WTC11 (cell line): Measurements from ENCODE around the gene RNF2. TPM values are rescaled to one million over a fixed set of nuclear protein-coding genes. Genes with fewer than 3 reads are reported as not detected.

Experiments
- ATAC-seq: fragments of 200-7000 bp; cut with Tn5 transposase; 2 replicates; pipeline ENCODE4 v1.10.0; 2021; ENCODE audit warnings: mild to moderate bottlenecking, moderate library complexity
- CTCF ChIA-PET: fragments of 300-600 bp; sonication (Branson Sonifier 250); formaldehyde crosslinking; loops from one replicate; lab custom pipeline; 2021; ENCODE audit warnings: antibody characterized with exemption; lab: Charles Lee
- POLR2A ChIA-PET: fragments of 350-600 bp; sonication (Branson Sonifier 250); formaldehyde crosslinking; loops from one replicate; lab custom pipeline; 2021; ENCODE audit warnings: antibody characterized with exemption; lab: Charles Lee
- DNase-seq: peaks from one replicate; pipeline ENCODE4 v3.0.0; 2021; ENCODE audit warnings: low spot score
- H3K27ac Mint-ChIP-seq: 2 replicates; pipeline ENCODE4 v1.8.0; 2021; ENCODE audit warnings: mixed read lengths
- H3K27me3 Mint-ChIP-seq: 2 replicates; pipeline ENCODE4 v1.8.0; 2021; ENCODE audit warnings: low read depth, mild to moderate bottlenecking, moderate library complexity, mixed read lengths
- H3K36me3 Mint-ChIP-seq: 2 replicates; pipeline ENCODE4 v1.8.0; 2021; ENCODE audit warnings: mixed read lengths
- H3K4me1 Mint-ChIP-seq: 2 replicates; pipeline ENCODE4 v1.8.0; 2022; ENCODE audit warnings: mixed read lengths
- H3K4me3 Mint-ChIP-seq: 2 replicates; pipeline ENCODE4 v1.8.0; 2021; ENCODE audit warnings: mild to moderate bottlenecking, moderate library complexity, mixed read lengths
- H3K9me3 Mint-ChIP-seq: 2 replicates; pipeline ENCODE4 v1.8.0; 2021; ENCODE audit warnings: mixed read lengths
- CREM ChIP-seq: sonication (generic); formaldehyde crosslinking; IDR thresholded peaks from 2 replicates; pipeline ENCODE4 v1.8.1; 2022; ENCODE audit warnings: mild to moderate bottlenecking, missing genetic modification reagents, moderate library complexity
- FOXK1 ChIP-seq: sonication (generic); formaldehyde crosslinking; IDR thresholded peaks from 2 replicates; pipeline ENCODE4 v1.8.0; 2022; ENCODE audit warnings: mild to moderate bottlenecking, moderate library complexity, missing genetic modification reagents
- GTF2I ChIP-seq: fragments of 250-450 bp; sonication (Bioruptor Pico); conservative IDR thresholded peaks from 2 replicates; pipeline ENCODE4 v1.4.0; 2021; ENCODE audit warnings: mild to moderate bottlenecking
- HMGA2 ChIP-seq: fragments of 250-450 bp; sonication (Bioruptor Pico); IDR thresholded peaks from 2 replicates; pipeline ENCODE4 v1.4.0; 2021; ENCODE audit warnings: mild to moderate bottlenecking, moderate library complexity
- NFATC4 ChIP-seq: fragments of 250-450 bp; sonication (Bioruptor Pico); IDR thresholded peaks from 2 replicates; pipeline ENCODE4 v1.9.0; 2021; ENCODE audit warnings: mild to moderate bottlenecking
- NR1H2 ChIP-seq: sonication (generic); formaldehyde crosslinking; IDR thresholded peaks from 2 replicates; pipeline ENCODE4 v1.9.0; 2021; ENCODE audit warnings: mild to moderate bottlenecking, moderate library complexity, missing genetic modification reagents
- RELA ChIP-seq: sonication (generic); formaldehyde crosslinking; IDR thresholded peaks from 2 replicates; pipeline ENCODE4 v1.8.1; 2022; ENCODE audit warnings: missing genetic modification reagents, mild to moderate bottlenecking, borderline replicate concordance
- SMAD3 ChIP-seq: sonication (generic); formaldehyde crosslinking; IDR thresholded peaks from 2 replicates; pipeline ENCODE4 v1.8.0; 2022; ENCODE audit warnings: missing genetic modification reagents, mild to moderate bottlenecking, borderline replicate concordance
- SMAD4 ChIP-seq: sonication (generic); formaldehyde crosslinking; IDR thresholded peaks from 2 replicates; pipeline ENCODE4 v1.8.0; 2022; ENCODE audit warnings: mild to moderate bottlenecking, missing genetic modification reagents
- SOX15 ChIP-seq: fragments of 250-450 bp; sonication (Bioruptor Pico); IDR thresholded peaks from 2 replicates; pipeline ENCODE4 v1.9.0; 2021; ENCODE audit warnings: mild to moderate bottlenecking
- ZNF121 ChIP-seq: sonication (generic); formaldehyde crosslinking; IDR thresholded peaks from 2 replicates; pipeline ENCODE4 v1.8.0; 2023; ENCODE audit warnings: missing genetic modification reagents
- total RNA-seq: library from RNA; stranded (reverse); gene quantifications from 3 replicates; pipeline ENCODE4 v1.2.3, GENCODE V29; 2021
- TF ChIP-seq, protein P1 (sequence below): fragments of 250-450 bp; sonication (Bioruptor Pico); IDR thresholded peaks from 2 replicates; pipeline ENCODE4 v1.9.0; 2021; ENCODE audit warnings: mild to moderate bottlenecking
- TF ChIP-seq, protein P2 (sequence below): fragments of 200-600 bp; IDR thresholded peaks from 2 replicates; pipeline ENCODE4 v1.8.0; 2022; ENCODE audit warnings: antibody characterized with exemption
- TF ChIP-seq, protein P3 (sequence below): fragments of 250-450 bp; sonication (Bioruptor Pico); IDR thresholded peaks from 2 replicates; pipeline ENCODE4 v1.9.0; 2021; ENCODE audit warnings: mild to moderate bottlenecking
- TF ChIP-seq, protein P4 (sequence below): sonication (generic); formaldehyde crosslinking; IDR thresholded peaks from 2 replicates; pipeline ENCODE4 v1.8.0; 2022; ENCODE audit warnings: missing genetic modification reagents

Gene RNF2
- total RNA-seq, 1 experiment from 2014 or later = 37.3 TPM

DNA sequence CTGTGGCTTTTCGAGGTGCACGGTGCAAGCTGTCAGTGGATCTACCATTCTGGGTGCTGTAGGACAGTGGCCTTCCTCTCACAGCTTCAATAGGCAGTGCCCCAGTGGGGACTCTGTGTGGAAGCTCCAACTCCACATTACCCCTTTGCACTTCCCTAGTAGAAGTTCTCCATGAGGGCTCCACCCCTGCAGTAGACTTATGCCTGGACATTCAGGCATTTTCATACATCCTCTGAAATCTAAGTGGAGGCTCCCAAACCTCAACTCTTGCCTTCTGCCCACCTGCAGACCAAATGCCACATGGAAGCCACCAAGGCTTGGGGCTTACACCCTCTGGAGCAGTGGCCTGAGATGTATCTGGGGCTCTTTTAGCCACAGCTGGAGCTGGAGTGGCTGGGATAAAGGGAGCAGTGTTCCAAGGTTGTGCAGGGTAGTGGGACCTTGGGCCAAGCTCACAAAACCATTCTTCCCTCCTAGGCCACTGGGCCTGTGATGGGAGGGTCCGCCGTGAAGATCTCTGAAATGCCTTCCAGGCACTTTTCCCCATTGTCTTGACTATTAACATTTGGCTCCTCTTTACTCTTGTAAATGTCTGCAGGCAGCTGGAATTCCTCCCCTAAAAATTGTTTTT lies 18.0 kb upstream of the RNF2 start:
- Mint-ChIP-seq H3K4me1 (no peaks in the 10 kb centered on the region), H3K27me3 (no peaks in the 10 kb centered on the region), H3K4me3 (no peak overlapping the region), H3K36me3 (peaks cover 35% of the 10 kb centered on the region)
- POLR2A ChIA-PET = no interaction called here
- no peak for TF ChIP-seq NR1H2 (CRISPR knock-in tag)
- TF ChIP-seq ZNF121 (CRISPR knock-in tag) = no peak
- no peak for TF ChIP-seq SMAD3 (CRISPR knock-in tag)
- TF ChIP-seq RELA (CRISPR knock-in tag) = no peak
- TF ChIP-seq, protein P1, sequence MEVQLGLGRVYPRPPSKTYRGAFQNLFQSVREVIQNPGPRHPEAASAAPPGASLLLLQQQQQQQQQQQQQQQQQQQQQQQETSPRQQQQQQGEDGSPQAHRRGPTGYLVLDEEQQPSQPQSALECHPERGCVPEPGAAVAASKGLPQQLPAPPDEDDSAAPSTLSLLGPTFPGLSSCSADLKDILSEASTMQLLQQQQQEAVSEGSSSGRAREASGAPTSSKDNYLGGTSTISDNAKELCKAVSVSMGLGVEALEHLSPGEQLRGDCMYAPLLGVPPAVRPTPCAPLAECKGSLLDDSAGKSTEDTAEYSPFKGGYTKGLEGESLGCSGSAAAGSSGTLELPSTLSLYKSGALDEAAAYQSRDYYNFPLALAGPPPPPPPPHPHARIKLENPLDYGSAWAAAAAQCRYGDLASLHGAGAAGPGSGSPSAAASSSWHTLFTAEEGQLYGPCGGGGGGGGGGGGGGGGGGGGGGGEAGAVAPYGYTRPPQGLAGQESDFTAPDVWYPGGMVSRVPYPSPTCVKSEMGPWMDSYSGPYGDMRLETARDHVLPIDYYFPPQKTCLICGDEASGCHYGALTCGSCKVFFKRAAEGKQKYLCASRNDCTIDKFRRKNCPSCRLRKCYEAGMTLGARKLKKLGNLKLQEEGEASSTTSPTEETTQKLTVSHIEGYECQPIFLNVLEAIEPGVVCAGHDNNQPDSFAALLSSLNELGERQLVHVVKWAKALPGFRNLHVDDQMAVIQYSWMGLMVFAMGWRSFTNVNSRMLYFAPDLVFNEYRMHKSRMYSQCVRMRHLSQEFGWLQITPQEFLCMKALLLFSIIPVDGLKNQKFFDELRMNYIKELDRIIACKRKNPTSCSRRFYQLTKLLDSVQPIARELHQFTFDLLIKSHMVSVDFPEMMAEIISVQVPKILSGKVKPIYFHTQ (CRISPR knock-in tag) = no peak
- TF ChIP-seq, protein P2, sequence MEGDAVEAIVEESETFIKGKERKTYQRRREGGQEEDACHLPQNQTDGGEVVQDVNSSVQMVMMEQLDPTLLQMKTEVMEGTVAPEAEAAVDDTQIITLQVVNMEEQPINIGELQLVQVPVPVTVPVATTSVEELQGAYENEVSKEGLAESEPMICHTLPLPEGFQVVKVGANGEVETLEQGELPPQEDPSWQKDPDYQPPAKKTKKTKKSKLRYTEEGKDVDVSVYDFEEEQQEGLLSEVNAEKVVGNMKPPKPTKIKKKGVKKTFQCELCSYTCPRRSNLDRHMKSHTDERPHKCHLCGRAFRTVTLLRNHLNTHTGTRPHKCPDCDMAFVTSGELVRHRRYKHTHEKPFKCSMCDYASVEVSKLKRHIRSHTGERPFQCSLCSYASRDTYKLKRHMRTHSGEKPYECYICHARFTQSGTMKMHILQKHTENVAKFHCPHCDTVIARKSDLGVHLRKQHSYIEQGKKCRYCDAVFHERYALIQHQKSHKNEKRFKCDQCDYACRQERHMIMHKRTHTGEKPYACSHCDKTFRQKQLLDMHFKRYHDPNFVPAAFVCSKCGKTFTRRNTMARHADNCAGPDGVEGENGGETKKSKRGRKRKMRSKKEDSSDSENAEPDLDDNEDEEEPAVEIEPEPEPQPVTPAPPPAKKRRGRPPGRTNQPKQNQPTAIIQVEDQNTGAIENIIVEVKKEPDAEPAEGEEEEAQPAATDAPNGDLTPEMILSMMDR = no peak
- no peak for TF ChIP-seq NFATC4 (CRISPR knock-in tag)
- TF ChIP-seq, protein P3, sequence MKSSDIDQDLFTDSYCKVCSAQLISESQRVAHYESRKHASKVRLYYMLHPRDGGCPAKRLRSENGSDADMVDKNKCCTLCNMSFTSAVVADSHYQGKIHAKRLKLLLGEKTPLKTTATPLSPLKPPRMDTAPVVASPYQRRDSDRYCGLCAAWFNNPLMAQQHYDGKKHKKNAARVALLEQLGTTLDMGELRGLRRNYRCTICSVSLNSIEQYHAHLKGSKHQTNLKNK (CRISPR knock-in tag) = no peak
- no peak for TF ChIP-seq GTF2I (CRISPR knock-in tag)
- no peak for TF ChIP-seq FOXK1
- TF ChIP-seq, all 79 proteins: peak for 0
- no peak for DNase-seq
- H3K27ac Mint-ChIP-seq = no peak overlapping the region
- CTCF ChIA-PET = no interaction called here
- ATAC-seq = no peak
- peaks cover 43% of the 10 kb centered on the region for H3K9me3 Mint-ChIP-seq

DNA sequence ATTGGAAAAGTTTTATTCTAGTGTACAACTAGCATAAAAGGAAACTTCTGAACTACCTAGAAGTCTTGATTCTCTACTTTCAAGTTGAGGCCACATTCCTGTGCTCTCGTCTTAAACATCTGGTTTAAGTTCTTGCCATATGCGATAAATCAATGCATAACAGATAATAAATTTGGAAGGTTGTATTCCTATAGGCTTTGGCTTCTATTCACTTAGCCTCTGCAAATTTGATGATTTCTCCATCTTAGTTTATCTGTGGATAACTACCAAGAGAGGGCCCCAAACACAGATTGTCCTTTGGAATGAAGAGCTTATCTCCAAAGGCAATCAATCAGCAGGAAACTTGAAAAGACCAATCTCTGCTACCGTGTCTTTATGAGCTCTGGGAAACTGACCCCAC lies 11.7 kb upstream of the RNF2 start:
- ChIA-PET CTCF (interaction anchor here (0.7 kb wide), 1 partner anchor 205 kb away, joined by 4 read pairs; no protein-coding TSS in a partner anchor), POLR2A (no interaction called here)
- peaks cover 11% of the 10 kb centered on the region for H3K9me3 Mint-ChIP-seq
- H3K4me3 Mint-ChIP-seq = no peak overlapping the region
- DNase-seq = no peak
- ATAC-seq = no peak
- H3K36me3 Mint-ChIP-seq = peaks cover 4% of the 10 kb centered on the region; the same call in 1 of the 2 replicates
- no peaks in the 10 kb centered on the region; the same call in 1 of the 2 replicates for H3K27me3 Mint-ChIP-seq
- H3K27ac Mint-ChIP-seq = no peak overlapping the region
- no peak for TF ChIP-seq CREM (CRISPR knock-in tag)
- H3K4me1 Mint-ChIP-seq = no peaks in the 10 kb centered on the region

DNA sequence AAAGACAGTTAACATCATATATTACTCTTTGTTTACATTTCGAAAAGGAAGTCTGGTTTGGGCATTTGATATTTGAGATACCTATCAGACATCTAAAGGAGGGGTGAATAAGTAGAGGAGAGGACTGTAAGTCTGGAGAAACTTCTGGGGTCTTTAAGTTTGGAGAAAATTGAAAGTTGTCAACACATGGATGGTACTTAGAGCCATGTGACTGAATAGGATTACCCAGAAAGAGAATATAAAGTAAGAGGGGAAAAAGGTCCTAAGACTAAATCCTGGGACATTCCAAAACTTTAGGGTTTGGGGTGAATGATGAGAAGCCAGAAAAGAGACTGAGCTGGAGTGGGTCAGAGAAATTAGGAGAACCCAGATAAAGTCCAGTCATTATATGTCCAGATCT lies 10.1 kb upstream of the RNF2 start:
- Mint-ChIP-seq H3K27me3 (no peaks in the 10 kb centered on the region; the same call in 1 of the 2 replicates), H3K4me3 (no peak overlapping the region), H3K9me3 (peaks cover 1% of the 10 kb centered on the region), H3K27ac (no peak overlapping the region), H3K4me1 (no peaks in the 10 kb centered on the region), H3K36me3 (no peaks in the 10 kb centered on the region)
- TF ChIP-seq SMAD4 (CRISPR knock-in tag) (no peak), HMGA2 (CRISPR knock-in tag) (no peak), SOX15 (CRISPR knock-in tag) (no peak)
- TF ChIP-seq, protein P4, sequence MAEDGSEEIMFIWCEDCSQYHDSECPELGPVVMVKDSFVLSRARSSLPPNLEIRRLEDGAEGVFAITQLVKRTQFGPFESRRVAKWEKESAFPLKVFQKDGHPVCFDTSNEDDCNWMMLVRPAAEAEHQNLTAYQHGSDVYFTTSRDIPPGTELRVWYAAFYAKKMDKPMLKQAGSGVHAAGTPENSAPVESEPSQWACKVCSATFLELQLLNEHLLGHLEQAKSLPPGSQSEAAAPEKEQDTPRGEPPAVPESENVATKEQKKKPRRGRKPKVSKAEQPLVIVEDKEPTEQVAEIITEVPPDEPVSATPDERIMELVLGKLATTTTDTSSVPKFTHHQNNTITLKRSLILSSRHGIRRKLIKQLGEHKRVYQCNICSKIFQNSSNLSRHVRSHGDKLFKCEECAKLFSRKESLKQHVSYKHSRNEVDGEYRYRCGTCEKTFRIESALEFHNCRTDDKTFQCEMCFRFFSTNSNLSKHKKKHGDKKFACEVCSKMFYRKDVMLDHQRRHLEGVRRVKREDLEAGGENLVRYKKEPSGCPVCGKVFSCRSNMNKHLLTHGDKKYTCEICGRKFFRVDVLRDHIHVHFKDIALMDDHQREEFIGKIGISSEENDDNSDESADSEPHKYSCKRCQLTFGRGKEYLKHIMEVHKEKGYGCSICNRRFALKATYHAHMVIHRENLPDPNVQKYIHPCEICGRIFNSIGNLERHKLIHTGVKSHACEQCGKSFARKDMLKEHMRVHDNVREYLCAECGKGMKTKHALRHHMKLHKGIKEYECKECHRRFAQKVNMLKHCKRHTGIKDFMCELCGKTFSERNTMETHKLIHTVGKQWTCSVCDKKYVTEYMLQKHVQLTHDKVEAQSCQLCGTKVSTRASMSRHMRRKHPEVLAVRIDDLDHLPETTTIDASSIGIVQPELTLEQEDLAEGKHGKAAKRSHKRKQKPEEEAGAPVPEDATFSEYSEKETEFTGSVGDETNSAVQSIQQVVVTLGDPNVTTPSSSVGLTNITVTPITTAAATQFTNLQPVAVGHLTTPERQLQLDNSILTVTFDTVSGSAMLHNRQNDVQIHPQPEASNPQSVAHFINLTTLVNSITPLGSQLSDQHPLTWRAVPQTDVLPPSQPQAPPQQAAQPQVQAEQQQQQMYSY (CRISPR knock-in tag) = no peak
- DNase-seq (no peak), ATAC-seq (no peak)
- POLR2A ChIA-PET = no interaction called here
- CTCF ChIA-PET = no interaction called here
